ENCODE data around the gene MCEE.
"Not testable (repeated sequence)": the region's sequence is repeated elsewhere in the genome, so short reads cannot be mapped to it uniquely, and the experiment has no call there.

MCEE gene

DNA sequence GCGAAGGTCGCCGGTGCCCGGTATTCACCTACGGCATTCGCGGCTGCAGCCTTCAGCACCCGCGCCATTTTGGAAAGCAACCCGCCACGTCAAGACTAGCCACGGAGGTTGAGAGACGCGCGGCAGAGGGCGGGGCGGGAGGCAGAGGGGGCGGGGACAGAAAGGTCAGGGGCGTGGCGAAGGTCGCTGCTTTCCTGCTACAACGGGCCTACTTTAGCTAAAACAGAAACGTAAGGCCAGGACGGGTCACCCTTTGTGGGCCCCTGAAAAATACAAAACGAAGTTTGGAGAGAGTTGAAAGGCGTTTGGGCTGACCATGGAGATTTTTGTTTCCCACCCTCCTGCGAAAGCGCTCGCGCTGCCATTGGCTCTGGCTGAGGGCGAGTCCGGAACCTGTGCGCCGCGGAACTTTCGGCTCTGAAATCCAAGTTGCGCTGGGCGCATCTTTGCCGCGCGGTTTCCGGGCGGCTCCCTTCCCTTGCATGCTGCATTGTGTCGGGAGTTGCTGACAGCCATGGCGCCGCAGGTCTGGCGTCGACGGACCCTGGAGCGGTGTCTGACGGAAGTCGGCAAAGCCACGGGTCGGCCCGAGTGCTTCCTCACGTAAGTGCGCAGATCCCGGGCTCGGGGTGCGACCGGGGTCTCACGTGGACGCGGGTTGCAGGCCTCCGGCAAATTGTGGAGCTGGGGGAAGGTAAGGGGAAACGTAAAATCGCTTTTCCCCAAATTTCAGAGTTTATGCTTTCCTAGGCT, at the start of gene MCEE, which contains the start of gene MPHOSPH10:
Gene MCEE, minus strand, starts transcription at position 78 of the 753 bp plus-strand sequence. Its CDS starts 10 bp downstream, at position 68.
Gene MPHOSPH10, plus strand, starts transcription at position 483 of the 753 bp plus-strand sequence. Its CDS starts 32 bp downstream, at position 515.
- peak; percentile 87 for DNase-seq

DNA sequence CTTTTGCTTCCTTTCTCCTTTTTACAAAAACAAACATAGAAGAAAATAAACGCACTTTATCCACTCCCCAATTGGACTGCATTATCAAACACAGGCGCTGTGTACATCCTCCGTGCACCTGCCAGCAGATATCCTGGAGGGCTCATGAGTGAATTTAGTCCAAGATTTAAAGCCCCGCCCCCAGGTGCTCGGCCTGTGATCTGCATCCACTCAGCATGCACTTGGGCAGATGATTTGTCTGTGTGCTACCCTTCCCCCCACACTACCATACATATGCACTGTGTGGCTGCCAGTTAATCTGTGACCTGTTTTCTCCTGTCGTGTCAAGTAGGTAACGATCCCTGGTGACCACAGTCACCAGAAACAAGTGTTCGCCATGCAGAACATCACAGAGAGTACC, 48.8 kb upstream of the MCEE start:
- not testable (repeated sequence) for DNase-seq

- DNase-seq: no peak
Observed at GRCh38 chr2:71174207-71174606, 44.2 kb upstream of the MCEE start.

GRCh38 chr2:71173096-71173495, 43.1 kb upstream of the MCEE start:
- DNase-seq: no peak

DNA sequence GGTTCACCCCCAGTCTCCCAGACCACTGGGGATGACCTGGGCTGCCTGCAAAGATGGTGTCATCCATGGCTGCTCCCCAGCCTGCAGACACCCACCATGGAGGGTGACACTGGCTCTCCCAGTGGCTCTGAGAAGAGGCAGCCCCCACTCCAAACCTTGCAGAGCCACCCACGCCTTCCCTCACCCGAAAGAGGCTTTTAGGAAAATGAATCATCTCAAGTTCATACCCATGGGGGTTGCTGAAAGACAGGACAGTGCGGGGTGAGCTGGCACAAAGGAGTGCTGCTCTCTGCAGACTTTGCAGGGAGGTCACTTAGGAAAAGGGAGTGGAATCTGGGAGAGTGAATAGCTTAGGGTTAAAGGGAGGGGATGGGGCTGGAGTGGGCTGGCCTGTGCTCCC, 36.8 kb upstream of the MCEE start:
- DNase-seq: no peak

DNA sequence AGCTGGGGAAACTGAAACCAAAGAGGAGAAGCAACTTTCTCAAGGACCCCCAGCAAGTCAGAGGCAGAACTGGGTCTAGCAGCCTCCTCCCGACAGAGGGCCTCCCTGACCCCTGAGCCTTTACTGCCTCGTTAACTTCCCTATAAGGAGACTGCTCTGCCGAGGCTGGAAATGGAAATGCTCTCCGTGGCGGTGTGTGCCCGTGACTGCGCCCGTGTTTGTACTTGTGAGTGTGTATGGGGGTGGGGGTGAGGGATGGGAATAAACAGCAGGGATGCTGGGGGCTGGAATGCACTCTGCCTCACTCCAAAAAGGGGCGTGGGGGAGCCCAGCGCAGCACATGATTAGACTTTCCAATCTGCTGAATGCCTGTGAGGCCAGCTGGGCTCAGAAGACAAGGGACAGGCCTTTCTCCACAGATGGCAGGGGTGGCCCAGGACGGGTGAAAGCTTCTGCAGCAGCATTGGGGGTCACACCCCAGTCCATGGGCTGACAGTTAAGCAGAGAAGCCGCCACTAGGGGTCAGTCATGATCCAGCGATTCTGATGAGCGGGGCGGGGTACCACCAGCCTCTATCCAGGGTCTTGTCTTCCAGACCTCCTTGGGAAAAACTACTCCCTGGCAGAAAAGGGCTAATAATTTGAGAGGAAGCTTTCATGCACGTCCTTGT, 27.2 kb upstream of the MCEE start:
- DNase-seq: peak; percentile 42

DNA sequence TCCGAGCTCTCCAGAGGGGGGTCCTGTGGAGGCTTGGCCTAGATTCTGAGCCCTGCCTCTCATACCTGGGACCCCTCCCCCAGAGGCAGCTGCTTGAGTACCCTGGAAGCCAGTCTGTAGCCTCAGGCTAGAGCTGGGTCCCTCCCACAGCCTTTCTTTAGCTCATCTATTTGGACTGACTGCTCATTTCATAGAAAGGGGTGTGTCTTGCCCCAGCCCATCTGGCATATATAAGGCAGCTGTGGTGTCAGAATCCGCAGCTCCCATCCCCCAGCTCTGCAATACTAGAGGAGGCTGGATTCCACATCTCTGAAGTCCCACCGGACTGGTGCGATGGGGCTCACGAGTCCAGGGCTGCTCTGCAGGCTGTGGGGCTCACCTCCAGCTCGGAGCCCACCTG, 26.5 kb upstream of the MCEE start:
- DNase-seq: no peak

DNA sequence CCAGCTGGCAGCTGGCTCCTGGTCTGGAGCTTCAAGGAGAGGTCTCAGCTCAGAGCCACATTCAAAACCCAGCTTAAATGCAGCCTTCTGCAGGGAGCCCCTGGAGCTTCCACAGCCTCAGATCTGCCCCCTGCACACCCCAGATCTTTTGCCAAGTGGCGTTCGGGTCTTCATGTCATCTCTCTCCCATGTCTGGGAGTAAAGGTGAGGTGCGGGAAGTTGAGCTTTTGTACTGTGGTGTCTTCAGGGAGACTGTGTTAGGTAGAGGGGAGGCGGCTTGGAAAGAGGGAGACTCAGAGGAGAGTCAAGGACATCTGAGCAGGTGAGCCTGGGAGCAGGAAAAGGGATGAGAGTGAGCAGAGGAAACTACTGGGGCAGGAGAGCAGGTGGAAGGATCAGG, 25.8 kb upstream of the MCEE start:
- DNase-seq: no peak

DNA sequence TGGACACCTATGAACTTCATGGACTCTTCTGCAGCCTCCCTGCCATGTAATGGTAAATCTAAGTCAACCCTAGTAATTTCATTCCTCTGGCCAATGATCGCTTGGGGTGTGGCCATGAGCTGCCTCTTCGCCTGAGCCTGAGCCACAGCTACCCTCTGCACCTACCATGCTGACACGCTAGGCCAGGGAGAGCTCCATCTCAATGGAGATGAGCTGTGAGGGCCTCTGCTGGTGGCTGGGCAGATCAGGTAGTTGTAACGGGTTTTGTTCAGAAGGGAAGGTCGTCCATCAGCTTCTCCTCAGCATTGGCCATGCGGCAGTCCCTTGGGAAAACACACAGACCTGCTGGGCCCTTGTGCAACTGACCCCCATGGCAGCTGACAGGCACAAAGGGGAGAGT, 24.8 kb upstream of the MCEE start:
- no peak for DNase-seq

DNA sequence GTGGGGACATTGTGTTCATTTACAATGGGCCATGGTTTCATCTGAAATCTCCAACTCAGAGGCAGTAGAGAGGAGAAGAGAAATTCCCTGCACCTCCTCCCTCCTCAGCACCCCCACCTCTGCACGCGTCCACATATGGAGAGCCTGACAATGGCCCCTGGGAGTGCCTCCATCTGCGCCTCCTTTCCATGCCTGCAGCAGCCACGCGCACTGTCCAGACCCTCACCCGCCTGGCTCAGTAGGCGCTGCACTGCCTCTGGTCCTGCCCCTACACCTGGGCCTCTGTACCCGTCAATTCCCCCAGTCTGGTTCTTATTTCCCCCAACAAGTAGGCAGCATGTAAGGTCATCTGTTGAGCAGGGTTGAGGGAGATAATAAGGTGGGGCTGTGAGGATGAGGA, 24.2 kb upstream of the MCEE start:
- DNase-seq: no peak

DNA sequence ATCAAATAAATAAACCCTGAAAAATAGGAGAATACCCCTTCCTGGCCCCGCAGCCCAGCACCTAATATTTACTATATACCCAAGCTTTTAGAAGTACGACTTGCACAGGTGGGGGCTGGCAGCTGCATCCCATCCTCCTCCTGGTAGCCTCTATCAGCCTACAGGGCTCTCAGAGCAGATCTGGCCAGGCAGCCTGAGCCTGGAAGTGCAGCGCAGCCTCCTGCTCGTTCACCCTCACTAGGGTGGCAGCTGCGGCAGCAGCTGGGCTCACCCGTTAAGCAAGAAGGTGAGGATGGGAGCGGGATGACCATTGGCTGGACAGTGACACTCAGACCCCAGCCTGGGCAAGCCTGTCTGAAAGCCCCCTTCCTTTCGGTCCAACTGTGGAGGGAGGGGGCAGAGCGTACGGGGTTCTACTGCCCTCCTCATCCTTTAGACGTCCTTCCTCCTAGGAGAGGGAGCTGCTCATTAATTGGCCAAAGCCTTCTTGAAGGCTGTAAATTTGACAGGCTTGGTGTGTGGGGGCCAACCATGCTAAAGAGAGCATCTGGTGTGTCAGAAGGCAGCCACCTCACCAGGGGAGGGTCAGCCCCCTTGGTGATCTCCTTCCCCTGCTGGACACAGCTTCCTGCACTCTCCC, 23.7 kb upstream of the MCEE start:
- no peak for DNase-seq

DNA sequence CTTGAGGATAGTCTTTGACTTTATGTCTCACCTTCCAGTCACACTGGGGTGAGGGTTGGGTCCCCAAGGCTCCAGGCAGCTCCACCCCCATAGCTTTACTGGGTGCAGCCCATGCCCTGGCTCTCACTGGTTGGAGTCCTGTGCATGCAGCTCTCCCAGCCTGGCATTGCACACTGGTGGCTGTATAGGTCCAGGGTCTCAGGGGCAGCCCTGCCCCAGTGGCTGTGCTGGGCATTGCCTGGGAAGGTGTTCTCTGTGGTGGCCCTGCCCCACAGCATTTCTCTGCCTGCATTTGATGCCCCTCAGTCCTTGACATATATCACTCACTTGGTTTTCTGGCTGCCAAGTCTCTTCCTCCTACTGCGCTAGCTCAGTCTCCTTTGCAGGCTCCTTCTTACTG, 21.6 kb upstream of the MCEE start:
- DNase-seq: no peak

DNA sequence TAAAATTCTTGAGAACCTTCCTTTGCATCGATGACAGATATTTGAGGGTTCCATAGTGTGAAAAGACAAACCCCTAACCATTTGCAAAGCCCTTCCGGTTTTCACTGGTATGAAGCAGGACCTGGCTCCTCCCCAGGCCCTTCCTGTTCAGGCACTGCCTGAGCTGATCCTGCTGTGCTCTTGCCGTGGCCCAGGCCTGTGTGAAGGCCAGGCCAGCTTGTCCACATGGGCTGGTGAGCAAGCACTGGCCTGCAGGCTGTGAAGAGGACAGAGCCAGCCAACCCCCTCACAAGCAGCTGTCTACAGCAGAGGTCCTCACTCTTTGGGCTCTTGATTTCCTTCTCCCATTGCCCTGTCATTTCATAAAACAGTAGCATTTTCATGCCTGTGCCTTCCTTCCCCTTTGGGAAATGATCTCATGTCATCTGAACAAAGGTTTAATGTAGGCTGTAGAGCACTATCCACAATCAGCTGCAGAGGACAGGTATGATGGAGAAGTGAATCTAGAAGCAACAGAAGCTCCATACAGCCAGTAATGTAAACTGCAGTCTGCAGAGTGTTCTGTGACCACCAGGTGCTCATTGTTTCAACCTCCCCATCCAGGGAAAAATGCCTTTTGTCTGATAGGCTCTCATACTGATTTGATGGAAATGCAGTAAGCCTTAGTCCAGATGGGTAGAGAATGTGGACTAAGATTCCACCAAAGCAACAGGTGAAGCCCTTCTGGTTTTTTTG, 20.2 kb upstream of the MCEE start:
- DNase-seq: no peak

GRCh38 chr2:71148506-71149063, 18.6 kb upstream of the MCEE start:
- DNase-seq: no peak

DNA sequence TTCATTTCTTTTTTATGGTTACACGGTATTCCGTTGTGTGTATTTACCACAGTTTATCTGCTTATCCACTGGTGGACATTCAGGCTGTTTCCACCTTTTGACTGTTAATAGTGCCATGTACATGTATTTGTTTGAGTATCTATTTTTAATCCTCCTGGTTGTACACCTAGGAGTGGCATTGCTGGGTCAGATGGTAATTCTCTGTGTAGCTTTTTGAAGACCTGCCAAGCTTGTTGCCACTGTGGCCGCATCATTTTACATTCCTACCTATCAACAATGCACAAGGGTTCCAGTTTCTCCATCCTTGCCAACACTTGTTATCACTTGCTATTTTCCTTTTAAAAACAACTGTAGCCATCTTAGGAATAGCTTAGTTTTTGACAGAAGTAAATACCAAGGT, 13.8 kb upstream of the MCEE start:
- no peak for DNase-seq

GRCh38 chr2:71136174-71136573, 6.1 kb upstream of the MCEE start:
- no peak for DNase-seq

DNA sequence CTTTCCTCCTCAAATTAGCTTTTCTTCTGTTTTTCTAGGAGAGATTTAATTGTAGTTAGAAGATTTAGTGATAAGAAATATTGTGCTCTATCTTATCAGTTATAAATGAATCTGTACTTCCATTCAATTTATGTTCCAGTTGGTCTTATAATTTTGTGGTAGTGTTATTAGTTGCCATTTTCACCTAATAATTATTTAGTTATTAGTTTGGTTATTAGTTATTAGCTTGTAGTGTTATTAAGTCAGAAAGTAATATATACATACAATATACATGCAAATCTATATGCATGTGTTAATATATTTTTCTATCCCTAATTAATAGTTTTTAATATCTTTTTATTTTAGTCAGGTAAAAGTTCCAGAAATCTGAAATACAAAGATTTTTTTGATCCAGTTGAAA, 3.6 kb upstream of the MCEE start:
- no peak for DNase-seq

- not testable (repeated sequence) for DNase-seq
Observed at GRCh38 chr2:71131387-71132166, 1.5 kb upstream of the MCEE start.

- DNase-seq: no peak
Observed at GRCh38 chr2:71130905-71131244, 846 bp upstream of the MCEE start.

GRCh38 chr2:71129902-71130151, 202 bp downstream of the MCEE start:
- no peak for DNase-seq

GRCh38 chr2:71129114-71129901, 721 bp downstream of the MCEE start:
- no peak for DNase-seq

- no peak for DNase-seq
Observed at GRCh38 chr2:71126957-71127356, 3.1 kb downstream of the MCEE start.

Data from CD4-positive, alpha-beta T cell treated with Interferon gamma for 1 hour (primary cell).